GM18868 (cell line): ENCODE measurements around the gene POC1A.

Experiments used
- ATAC-seq: cut with Tn5 transposase; IDR thresholded peaks from one replicate; pipeline ENCODE4 v1.9.1; 2021; ENCODE audit warnings: mild to moderate bottlenecking, moderate library complexity; ENCODE audit not compliant: unreplicated experiment

Gene POC1A

DNA sequence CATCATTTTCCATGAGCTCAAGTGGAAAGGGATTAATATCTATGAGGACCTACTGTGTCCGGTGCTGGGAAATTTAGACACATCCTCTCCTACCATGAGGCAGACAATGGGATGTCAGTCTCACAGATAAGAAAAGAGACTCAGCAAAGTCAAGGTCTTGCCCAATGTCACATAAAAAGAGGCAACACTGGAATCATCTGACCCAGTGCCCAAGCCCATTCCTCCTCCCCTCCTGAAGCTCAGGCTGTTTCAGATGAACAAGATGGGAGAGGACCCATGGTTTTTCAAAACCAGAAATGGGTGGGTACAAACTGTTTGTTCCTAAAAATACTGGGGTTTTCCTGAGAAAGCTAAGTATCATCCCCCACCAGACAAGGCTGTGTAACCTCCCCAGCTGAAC is 22.2 kb downstream of the POC1A start:
- no peak for ATAC-seq

DNA sequence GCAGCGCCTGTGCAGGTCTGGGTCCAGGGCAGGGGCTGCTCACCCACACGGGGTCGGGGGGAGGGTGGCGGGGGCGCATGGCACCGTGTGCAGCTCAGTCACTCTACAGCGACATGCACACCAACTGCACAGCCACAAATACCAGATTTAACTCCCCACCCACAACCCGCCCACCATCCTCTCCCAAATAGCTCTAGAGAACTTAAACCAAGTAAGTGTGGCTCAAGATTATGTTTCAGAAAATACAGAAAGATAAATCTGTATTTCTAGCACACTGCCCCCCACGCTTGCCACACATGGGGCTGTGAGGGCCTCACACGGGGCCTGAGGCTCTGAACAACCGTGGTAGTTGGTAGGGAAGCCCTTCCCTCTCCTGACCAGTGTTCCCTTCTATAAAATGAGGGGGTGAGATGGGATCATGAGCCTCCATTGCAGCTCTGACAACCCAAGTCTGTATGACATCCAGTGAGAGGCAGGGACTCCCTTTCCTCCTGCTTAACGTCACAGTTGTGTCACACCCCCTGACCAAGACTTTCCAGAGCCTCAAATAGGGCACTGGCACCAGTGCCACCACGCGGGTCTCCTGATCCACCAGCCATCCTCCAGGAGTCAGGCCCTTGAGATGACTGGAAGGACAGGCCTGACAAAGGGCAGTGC is 23.1 kb downstream of the POC1A start:
- ATAC-seq = no peak

DNA sequence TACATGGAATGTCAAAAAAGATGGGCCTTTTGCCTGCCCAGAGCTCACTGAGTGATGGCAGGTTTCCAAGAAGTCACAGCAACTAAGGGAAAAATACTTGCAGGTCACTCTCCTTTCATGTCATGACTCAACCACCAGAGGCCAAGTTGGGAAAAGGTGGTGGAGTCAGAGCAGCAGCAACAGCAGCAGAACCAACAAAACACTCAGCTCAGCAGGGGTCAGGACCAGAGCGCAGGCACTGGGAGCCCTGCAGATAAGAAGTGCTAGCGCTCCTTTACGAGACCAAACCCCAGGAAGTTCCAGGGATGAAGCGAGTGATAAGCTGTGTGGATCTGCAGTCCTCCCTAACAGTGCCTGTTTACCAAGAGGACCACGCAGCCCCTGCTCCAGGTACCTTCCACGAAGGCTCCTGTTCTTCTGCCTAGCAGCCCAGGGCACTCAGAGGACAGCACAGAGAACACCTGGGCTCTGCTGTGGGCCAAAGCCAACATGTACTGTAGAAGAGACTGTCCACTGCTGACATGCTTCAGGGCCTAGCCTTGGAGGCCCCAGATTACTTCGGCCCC is 26.0 kb downstream of the POC1A start:
- no peak for ATAC-seq

DNA sequence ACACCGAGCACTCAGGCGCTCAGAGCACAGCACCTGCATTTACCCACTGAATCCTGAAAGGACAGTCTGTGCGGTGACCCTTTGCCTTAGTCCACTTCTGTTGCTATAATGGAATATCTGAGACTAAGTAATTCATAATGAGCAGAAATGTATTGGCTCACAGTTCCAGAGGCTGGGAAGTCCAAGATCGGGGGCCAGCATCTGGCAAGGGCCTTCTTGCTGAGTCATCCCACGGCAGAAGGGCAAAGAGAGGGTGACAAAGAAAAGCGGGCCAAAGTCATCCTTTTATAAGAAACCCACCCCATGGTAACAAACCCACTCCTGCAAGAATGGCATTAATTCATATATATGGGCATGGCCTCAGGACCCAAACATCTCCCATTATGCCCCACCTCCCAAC is 27.7 kb downstream of the POC1A start:
- ATAC-seq = no peak

DNA sequence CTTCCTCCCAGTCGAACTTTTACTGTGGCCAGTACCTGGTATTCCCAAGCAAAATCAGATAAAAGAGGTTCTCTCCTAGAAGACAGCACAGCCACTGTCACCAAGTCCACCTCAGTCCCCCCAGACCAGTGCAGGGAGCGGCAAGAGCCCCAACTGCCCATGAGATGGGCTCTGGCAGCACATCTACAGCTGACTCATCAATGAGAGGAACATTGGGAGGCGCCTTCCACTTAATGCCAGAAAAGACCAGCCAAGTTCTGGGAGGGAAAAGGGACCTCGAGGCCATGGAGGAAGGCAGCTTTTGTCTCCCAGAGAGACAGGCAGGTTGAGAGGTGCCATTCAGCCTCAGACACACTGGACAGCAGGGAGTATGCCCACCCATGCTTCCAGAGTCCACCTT is 28.2 kb downstream of the POC1A start:
- no peak for ATAC-seq

DNA sequence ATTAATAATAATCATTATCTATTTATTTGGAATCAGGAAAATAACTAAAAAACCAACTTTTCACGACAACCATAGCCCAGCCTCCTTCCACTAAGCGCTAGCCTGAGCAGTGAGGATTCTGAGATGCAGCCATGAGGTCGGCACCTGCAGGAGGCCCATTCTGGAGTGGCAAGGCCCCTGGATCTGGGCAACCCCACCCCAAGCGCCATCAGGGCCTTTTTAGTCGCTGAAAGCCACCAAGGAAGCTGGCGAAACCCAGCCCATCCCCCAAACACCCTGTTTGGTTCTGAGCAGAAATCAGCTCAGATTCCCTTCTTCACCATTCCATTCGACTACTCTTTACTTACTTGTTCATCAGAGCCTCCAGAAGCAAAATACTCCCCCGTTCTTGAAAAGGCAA is 29.5 kb downstream of the POC1A start:
- no peak for ATAC-seq

DNA sequence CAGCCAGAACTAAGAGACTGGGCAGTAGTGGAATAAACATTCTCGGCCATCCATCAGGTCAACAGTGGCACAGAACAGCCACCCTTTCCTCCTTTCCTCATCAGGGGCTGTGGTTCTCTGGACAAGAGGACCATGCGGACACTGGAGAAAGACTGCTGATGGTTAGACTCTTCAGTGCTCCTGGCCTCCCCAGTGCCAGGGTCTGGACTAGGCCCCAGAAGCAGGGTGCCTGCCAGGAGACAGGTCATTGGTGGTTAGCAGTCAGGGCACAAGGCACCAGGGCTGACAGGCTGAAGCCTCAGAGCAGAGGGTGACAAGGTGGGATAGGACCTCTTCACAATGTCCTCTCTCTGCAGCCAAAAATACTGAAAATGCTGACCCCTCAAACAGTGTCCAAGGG is 30.1 kb downstream of the POC1A start:
- ATAC-seq = no peak

DNA sequence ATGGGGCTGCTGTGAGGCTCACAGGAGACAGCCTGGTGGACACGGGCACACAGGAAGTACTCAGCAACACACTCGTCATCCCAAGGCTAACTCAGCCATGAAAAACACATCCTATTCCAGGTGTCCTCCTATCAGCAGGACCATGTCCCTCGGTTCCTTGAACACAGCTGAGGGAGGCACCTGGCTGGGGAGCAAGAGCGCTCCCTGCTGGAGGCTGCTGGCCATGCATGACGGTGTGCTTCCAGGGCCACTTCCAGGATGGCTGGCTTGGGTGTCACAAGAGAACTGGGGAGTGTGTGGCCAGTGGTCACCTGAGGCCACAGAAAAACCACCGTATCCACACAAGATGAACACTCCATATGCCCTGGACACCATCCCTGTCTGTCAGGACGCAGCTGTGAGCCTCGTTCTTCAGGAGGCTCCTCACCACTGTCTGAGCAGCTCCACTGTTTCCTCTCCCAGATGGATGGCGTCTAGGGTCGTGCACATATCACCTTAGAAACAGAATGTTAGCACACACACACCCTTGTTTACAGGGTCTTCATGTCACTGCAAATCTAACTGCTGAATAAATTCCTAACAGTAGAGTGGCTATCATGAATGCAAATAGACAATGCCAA is 31.0 kb downstream of the POC1A start:
- peak; percentile 65 for ATAC-seq

DNA sequence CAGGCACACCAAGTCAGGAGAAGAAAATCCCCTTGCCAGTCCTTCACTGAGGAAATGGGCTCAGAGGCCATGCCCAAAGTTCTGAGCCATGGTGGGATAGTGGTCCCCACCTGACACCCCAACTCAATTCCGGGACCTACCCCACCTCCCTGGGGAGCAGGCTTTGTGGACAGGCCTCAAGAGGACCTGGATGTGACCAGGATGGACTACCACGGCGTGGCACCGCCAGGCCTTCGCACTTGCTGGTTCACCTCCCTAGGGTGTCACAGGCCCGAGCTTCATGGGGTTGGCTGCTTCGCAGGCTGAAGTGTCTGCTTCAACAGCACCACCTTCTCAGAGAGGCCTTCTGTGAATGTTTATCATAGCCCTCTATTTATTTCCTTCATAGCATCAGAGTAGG is 31.7 kb downstream of the POC1A start:
- no peak for ATAC-seq

DNA sequence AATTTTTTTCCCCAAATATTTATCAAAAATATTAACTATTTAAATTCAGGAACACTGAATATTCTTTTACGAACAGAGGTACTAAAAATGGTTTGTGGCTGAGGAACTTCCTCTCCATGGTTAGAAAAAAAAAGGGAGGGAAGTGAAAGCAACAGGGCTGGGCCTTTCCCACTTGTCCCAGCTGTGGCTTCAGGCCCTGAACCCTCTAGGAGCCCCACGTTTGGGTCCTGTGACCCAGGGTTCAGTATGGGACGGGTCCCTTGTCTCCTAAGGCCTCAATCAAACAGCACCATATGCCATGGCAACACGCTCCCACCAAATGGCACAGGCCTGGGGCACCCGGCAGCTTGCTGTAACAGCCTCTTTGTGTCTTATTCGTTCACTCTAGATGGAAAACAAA is 32.4 kb downstream of the POC1A start:
- no peak for ATAC-seq

DNA sequence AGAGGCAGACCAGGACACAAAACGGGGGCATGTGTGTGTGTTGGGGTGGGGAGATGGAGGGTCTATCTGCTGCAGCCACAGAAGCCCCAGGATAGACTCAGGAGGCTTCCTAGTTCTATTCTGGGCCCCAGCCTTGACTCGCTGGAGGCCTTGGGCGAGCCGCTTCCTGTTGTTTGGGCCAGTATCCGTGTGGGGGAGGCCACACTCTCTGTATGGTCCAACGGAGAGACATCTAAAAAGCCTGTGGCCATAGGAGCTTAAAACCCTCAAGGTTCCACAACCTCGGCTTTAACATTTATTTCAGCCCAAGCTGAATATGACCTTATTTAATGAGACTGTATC is 32.8 kb downstream of the POC1A start:
- ATAC-seq = no peak

DNA sequence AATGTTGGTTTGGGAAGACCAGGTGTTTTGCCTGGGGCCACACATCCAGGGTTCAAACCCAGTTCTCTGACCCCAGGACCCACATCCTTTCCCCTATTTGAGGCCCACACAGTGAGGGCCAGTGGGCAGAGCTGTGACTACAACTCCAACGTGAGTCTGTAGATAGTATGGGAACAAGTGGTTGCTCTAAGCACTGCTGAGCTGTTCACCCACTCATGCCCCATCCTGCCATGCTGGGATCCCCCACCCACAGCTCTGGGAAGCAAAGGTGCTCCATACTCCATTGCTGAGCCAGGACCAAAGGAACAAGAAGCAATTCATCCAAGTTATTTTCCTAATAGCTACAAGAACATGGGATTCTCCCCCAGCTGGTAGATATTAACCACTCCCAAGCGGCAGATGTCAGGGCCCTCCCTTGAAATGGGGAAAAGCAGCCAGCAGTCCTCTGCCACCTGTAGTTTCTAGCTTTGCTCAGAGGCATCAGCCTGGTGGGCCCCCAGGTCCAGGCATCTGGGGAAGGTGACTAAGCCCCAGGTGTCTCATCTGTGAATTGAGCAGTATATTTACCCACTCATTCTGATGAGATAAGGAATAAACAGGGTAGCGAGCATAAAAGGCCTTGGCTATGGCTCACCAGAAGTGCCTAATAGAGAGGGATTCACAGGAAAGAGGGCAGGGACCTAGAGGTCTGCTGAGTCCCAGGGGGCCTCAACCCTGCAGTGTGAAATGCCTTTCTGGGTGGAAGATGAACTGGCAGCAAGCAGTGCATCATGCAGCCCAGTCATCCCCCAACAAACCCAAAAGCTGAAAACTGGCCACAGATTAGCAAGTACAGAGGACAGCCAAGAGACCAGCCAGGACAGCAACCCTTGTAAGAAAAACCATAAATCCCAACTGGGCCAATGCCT is 33.4 kb downstream of the POC1A start:
- ATAC-seq = no peak

DNA sequence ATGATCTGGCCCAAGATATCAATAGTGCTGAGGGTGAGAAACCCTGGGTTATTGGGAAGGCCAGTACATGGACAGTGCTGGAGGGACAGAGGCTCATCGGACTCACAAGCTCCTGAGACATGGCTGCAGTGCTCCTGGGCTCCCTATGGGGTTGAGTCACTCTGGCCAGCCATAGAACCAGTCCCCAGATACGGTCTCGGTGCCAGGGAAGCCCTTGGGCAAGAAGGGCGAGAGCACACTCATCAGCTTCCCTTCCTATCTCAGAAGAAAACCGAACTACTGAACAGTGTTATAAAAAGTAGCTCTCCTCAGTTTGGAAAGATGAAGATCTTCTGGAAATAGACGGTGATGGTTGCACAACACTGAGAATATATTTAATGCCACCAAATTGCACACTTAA is 34.4 kb downstream of the POC1A start:
- no peak for ATAC-seq

DNA sequence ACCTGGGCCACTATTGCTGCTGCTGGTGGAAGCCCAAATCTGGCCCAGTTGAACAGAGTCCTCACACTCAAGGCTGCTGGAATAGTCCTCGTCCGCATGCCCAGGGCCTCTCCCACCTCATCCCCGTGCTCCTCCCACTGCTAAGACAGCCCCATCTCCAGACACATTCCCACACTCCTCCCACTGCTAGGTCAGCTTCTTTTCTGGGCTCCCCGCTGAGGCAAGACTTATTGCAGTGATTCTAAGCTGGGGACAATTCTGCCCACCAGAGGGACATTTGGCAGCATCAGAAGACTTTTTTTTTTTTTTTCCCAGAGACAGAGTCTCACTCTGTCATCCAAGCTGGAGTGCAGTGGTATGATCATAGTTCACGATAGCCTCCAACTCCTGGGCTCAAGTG is 35.1 kb downstream of the POC1A start:
- ATAC-seq = no peak

DNA sequence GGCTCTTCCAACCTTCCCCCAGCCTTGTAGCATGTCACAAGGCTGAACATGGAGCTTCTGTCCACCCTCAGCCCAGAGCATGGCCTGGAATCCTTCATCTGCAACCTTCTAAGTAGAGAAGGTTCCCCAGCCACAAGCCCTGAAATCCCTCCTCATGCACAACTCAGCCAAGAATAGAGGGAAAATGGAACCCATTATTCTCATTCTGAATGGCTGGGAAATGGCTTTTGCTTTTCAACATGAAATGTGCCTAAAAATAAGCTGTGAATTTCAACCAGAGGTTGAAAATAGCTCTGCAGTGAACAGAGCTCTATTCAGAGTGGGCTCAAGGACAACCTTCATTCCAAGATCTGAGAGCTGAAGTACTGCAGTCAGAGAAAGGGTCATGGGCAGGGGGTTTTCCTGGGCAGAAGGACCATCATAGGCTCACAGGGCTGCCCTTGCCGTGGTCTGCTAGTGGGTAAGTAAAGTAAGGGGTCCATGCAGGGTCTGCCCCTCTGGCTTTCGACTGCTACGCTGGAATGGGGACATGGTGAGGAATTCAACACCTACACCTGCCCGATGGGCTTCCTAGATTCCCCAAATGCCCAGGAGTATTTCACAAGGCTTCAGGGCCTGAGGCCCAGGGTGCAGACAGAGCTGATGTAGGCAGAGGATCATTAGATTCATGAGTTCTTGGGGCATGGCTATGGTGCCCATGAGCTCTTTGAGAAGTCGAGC is 35.9 kb downstream of the POC1A start:
- no peak for ATAC-seq

DNA sequence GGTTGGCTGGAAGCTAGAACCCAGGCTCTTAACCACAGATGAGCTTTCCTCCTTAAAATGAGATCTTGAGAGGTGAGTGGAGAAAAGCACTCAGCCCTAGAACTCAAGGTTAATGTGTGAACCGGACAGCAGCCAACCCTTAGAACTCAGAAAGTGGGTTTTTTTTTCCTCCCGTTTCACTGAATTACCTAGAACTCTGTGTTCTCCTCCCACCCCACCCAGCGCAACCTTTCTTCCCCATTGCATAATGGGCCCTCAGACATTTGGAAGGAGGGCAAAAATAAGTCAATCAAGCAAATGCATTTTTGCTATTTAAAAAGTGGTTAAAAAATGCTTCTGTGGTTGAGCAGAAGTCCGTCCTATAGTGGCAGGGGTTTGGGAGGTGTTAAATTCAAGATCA is 36.7 kb downstream of the POC1A start:
- ATAC-seq = no peak

DNA sequence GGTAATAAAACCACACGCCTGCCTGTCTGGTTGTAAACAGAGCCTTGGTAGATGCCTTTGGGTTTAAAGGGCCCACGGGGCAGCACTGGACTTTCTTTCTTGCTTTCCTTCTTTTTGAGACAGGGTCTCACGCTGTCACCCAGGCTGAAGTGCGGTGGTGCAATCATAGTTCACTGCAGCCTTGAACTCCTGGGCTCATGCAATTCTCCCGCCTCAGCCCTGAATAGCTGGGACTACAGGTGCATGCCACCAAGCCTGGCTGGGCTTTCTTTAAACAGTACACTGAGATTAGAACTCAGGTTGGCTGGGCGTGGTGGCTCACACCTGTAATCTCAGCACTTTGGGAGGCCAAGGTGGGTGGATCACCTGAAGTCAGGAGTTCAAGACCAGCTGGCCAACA is 42.2 kb downstream of the POC1A start:
- ATAC-seq = no peak

DNA sequence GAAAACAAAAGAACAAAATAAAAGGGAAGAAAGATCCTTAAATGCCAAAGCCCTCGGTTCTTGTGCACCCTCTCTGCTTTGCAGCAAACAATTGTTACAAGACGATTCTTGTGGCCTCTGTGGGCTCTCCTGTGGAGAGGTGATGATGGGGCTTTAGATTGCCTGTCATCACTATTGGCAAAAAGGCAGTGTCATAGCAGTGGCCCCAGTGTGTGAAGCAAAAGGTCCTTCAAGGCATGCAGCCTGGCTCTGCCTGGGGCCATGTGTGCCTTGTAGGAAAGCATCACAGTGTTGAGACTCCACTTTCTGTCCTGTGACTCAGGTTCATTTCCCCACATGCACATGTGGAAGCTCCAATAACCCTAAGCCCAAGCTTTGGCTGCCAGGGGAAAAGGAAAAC is 43.7 kb downstream of the POC1A start:
- ATAC-seq = no peak

DNA sequence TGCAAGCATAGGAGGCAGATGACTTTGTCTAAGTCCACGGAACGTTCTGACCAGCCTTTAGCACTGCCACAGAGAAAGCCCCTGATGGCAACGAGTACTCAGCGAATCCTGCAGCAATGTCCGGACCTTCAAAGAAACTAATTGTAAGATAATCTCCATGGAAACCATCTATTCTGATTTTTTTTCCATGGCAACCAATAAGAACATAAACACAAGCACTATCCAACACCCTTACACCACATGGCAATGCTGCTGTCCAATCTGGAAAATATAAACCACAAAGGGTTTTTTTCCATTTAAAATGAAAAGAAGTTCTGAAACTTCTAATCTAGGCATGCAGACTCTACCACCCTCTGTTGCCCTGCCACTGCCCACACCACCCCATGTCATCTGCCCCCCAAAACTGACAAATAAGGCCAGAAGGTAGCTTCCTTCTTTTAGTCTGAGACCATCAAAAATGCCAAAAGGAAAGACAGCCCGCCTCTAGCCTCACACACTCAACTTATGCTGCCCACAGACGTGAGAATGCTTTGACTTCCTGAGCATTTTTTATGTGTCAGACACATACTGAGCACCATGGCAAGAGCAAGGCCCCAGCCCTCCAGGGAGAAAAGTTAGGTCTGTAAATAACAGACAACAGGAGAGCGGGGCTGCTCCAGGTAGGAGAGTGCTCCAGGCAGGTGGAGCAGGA is 44.5 kb downstream of the POC1A start:
- ATAC-seq = no peak
